Activated CD4-positive, alpha-beta memory T cell treated with anti-CD3 and anti-CD28 coated beads for 36 hours (primary cell): ENCODE results near the gene ZNF526. TPM values are rescaled to one million over a fixed set of nuclear protein-coding genes. Genes with fewer than 3 reads are reported as not detected.

Experiments
- CTCF ChIA-PET: fragments of 350-600 bp; sonication (Branson Sonifier 250); formaldehyde crosslinking; loops from one replicate; lab custom pipeline; 2021; ENCODE audit warnings: antibody characterized with exemption, inconsistent platforms; lab: Charles Lee
- POLR2A ChIA-PET: fragments of 350-600 bp; sonication (Branson Sonifier 250); formaldehyde crosslinking; loops from one replicate; lab custom pipeline; 2021; ENCODE audit warnings: antibody characterized with exemption; lab: Charles Lee
- DNase-seq: peaks from one replicate; pipeline ENCODE4 v3.0.0-alpha.2; 2020
- H3K27ac Mint-ChIP-seq: one replicate; pipeline ENCODE4 v1.8.0; 2021; ENCODE audit warnings: mixed read lengths
- H3K27me3 Mint-ChIP-seq: one replicate; pipeline ENCODE4 v1.8.0; 2021; ENCODE audit warnings: mixed read lengths
- H3K36me3 Mint-ChIP-seq: one replicate; pipeline ENCODE4 v1.8.0; 2021; ENCODE audit warnings: mixed read lengths
- H3K4me1 Mint-ChIP-seq: one replicate; pipeline ENCODE4 v1.8.0; 2021; ENCODE audit warnings: low read depth, mixed read lengths
- H3K4me3 Mint-ChIP-seq: one replicate; pipeline ENCODE4 v1.8.0; 2021; ENCODE audit warnings: mild to moderate bottlenecking, mixed read lengths
- H3K9me3 Mint-ChIP-seq: one replicate; pipeline ENCODE4 v1.8.0; 2021; ENCODE audit warnings: mixed read lengths
- intact Hi-C: fragments of 100-400 bp; cut with micrococcal nuclease; formaldehyde crosslinking; loops from one replicate; pipeline ENCODE4 v1.15.1; 2023
- total RNA-seq, 2 experiments: library from RNA; stranded (reverse); gene quantifications; one replicate each; pipeline ENCODE4 v1.2.3, GENCODE V29; 2021

Gene ZNF526
- total RNA-seq, 2 experiments from 2014 or later = 12.3 to 14.9 TPM

GRCh38 chr19:42197375-42197817 lies 22.7 kb upstream of the ZNF526 start:
- intact Hi-C loops = loop anchor here (10.0 kb wide), 1 partner anchor 323 kb away; the partner anchor contains the start of gene CD79A
- ChIA-PET CTCF (interaction anchor here (1.4 kb wide), 1 partner anchor 12 kb away, joined by 6 read pairs; no protein-coding TSS in a partner anchor), POLR2A (no interaction called here)
- no peak overlapping the region for H3K4me3 Mint-ChIP-seq
- peaks cover 4% of the 10 kb centered on the region for H3K9me3 Mint-ChIP-seq
- H3K36me3 Mint-ChIP-seq = peaks cover 37% of the 10 kb centered on the region
- H3K27ac Mint-ChIP-seq = peak overlapping the region; percentile 65
- DNase-seq = no peak
- H3K27me3 Mint-ChIP-seq = no peaks in the 10 kb centered on the region
- peaks cover 63% of the 10 kb centered on the region for H3K4me1 Mint-ChIP-seq

GRCh38 chr19:42198676-42199439 lies 21.3 kb upstream of the ZNF526 start:
- intact Hi-C loops = loop anchor here (1.0 to 10.0 kb wide), 6 partner anchors 14 to 324 kb away; partner anchors contain the start of genes CD79A and ZNF526
- H3K36me3 Mint-ChIP-seq = peaks cover 43% of the 10 kb centered on the region

GRCh38 chr19:42199440-42200115 lies 20.5 kb upstream of the ZNF526 start:
- CTCF ChIA-PET = interaction anchor here (1.0 to 2.0 kb wide), 5 partner anchors 15 to 91 kb away, joined by 3 to 12 read pairs (median 4); partner anchors contain the start of genes DEDD2 and POU2F2
- Mint-ChIP-seq H3K27me3 (no peaks in the 10 kb centered on the region), H3K9me3 (no peaks in the 10 kb centered on the region), H3K4me3 (peak overlapping the region; percentile 65), H3K4me1 (peaks cover 80% of the 10 kb centered on the region), H3K36me3 (peaks cover 47% of the 10 kb centered on the region), H3K27ac (peak overlapping the region; percentile 98)
- DNase-seq = peak; percentile 86
- intact Hi-C loops = loop anchor here (1.0 to 10.0 kb wide), 8 partner anchors 7 to 325 kb away; partner anchors contain the start of genes CD79A, DEDD2 and ZNF526
- POLR2A ChIA-PET = interaction anchor here (0.6 to 1.4 kb wide), 4 partner anchors 8 to 67 kb away, joined by 3 to 6 read pairs (median 4); partner anchors contain the start of genes DEDD2, POU2F2 and ZNF526

More at GRCh38 chr19:42198676-42199439, 21.3 kb upstream of the ZNF526 start:
- Mint-ChIP-seq H3K4me1 (peaks cover 76% of the 10 kb centered on the region), H3K9me3 (no peaks in the 10 kb centered on the region), H3K27me3 (no peaks in the 10 kb centered on the region), H3K4me3 (peak overlapping the region; percentile 65), H3K27ac (peak overlapping the region; percentile 98)
- DNase-seq = peak; percentile 82
- ChIA-PET CTCF (interaction anchor here (1.0 to 2.0 kb wide), 6 partner anchors 15 to 90 kb away, joined by 3 to 12 read pairs (median 4); partner anchors contain the start of genes DEDD2 and POU2F2), POLR2A (interaction anchor here (1.0 to 1.4 kb wide), 2 partner anchors 18 to 66 kb away, joined by 3 to 6 read pairs; partner anchors contain the start of genes DEDD2 and POU2F2)

- ChIA-PET CTCF (interaction anchor here (0.9 to 2.0 kb wide), 6 partner anchors 13 to 91 kb away, joined by 3 to 12 read pairs (median 4); partner anchors contain the start of genes DEDD2 and POU2F2), POLR2A (interaction anchor here (0.6 to 1.4 kb wide), 3 partner anchors 8 to 68 kb away, joined by 3 to 4 read pairs (median 3); partner anchors contain the start of genes POU2F2 and ZNF526)
- Mint-ChIP-seq H3K4me1 (peaks cover 86% of the 10 kb centered on the region), H3K27me3 (no peaks in the 10 kb centered on the region), H3K36me3 (peaks cover 51% of the 10 kb centered on the region), H3K9me3 (no peaks in the 10 kb centered on the region), H3K27ac (peak overlapping the region; percentile 98), H3K4me3 (peak overlapping the region; percentile 65)
- DNase-seq = no peak
- intact Hi-C loops = loop anchor here (1.0 to 2.0 kb wide), 2 partner anchors 8 to 17 kb away; partner anchors contain the start of gene DEDD2
Measured at GRCh38 chr19:42200116-42200715, 19.9 kb upstream of the ZNF526 start.

- ChIA-PET CTCF (interaction anchor here (0.8 to 1.2 kb wide), 5 partner anchors 26 to 93 kb away, joined by 3 to 5 read pairs (median 4); partner anchors contain the start of gene GSK3A), POLR2A (interaction anchor here (0.6 to 1.4 kb wide), 2 partner anchors 19 to 73 kb away, joined by 3 to 4 read pairs; partner anchors contain the start of gene ZNF526)
- Mint-ChIP-seq H3K36me3 (peaks cover 49% of the 10 kb centered on the region), H3K4me3 (peak overlapping the region; percentile 65), H3K9me3 (no peaks in the 10 kb centered on the region), H3K27ac (peak overlapping the region; percentile 98), H3K27me3 (no peaks in the 10 kb centered on the region), H3K4me1 (peaks cover 82% of the 10 kb centered on the region)
- peak; percentile 74 for DNase-seq
- intact Hi-C loops = loop anchor here (2.0 kb wide), 1 partner anchor 15 kb away; the partner anchor contains the start of gene DEDD2
Measured at GRCh38 chr19:42201489-42202289, 18.4 kb upstream of the ZNF526 start.

- no peaks in the 10 kb centered on the region for H3K9me3 Mint-ChIP-seq
- peaks cover 46% of the 10 kb centered on the region for H3K36me3 Mint-ChIP-seq
- POLR2A ChIA-PET = no interaction called here
- DNase-seq = no peak
- peak overlapping the region; percentile 98 for H3K27ac Mint-ChIP-seq
- no peaks in the 10 kb centered on the region for H3K27me3 Mint-ChIP-seq
- CTCF ChIA-PET = interaction anchor here (1.2 kb wide), 1 partner anchor 40 kb away, joined by 3 read pairs; the partner anchor contains the start of gene GSK3A
- intact Hi-C loops = no loop called here
- H3K4me1 Mint-ChIP-seq = peaks cover 80% of the 10 kb centered on the region
- H3K4me3 Mint-ChIP-seq = peak overlapping the region; percentile 65
Measured at GRCh38 chr19:42202290-42202880, 17.7 kb upstream of the ZNF526 start.

GRCh38 chr19:42203700-42204099 lies 16.4 kb upstream of the ZNF526 start:
- POLR2A ChIA-PET = no interaction called here
- Mint-ChIP-seq H3K4me3 (no peak overlapping the region), H3K36me3 (peaks cover 51% of the 10 kb centered on the region), H3K27ac (peak overlapping the region; percentile 98), H3K27me3 (no peaks in the 10 kb centered on the region), H3K4me1 (peaks cover 85% of the 10 kb centered on the region), H3K9me3 (no peaks in the 10 kb centered on the region)
- DNase-seq = no peak
- CTCF ChIA-PET = no interaction called here
- intact Hi-C loops = no loop called here

GRCh38 chr19:42204664-42205063 lies 15.4 kb upstream of the ZNF526 start:
- H3K9me3 Mint-ChIP-seq = no peaks in the 10 kb centered on the region
- CTCF ChIA-PET = no interaction called here

GRCh38 chr19:42206871-42207755 lies 13.0 kb upstream of the ZNF526 start:
- H3K9me3 Mint-ChIP-seq = no peaks in the 10 kb centered on the region
- DNase-seq = no peak
- ChIA-PET CTCF (interaction anchor here (0.7 kb wide), 1 partner anchor 10 kb away, joined by 3 read pairs; no protein-coding TSS in a partner anchor), POLR2A (no interaction called here)
- intact Hi-C loops = no loop called here
- H3K4me1 Mint-ChIP-seq = peaks cover 60% of the 10 kb centered on the region
- no peak overlapping the region for H3K4me3 Mint-ChIP-seq
- peaks cover 47% of the 10 kb centered on the region for H3K36me3 Mint-ChIP-seq
- no peaks in the 10 kb centered on the region for H3K27me3 Mint-ChIP-seq
- H3K27ac Mint-ChIP-seq = peak overlapping the region; percentile 82

More at GRCh38 chr19:42204664-42205063, 15.4 kb upstream of the ZNF526 start:
- DNase-seq = no peak
- peak overlapping the region; percentile 63 for H3K27ac Mint-ChIP-seq
- H3K36me3 Mint-ChIP-seq = peaks cover 49% of the 10 kb centered on the region
- H3K4me1 Mint-ChIP-seq = peaks cover 80% of the 10 kb centered on the region
- no peaks in the 10 kb centered on the region for H3K27me3 Mint-ChIP-seq
- intact Hi-C loops = no loop called here
- POLR2A ChIA-PET = no interaction called here
- no peak overlapping the region for H3K4me3 Mint-ChIP-seq
